ENCODE measurements around the gene WNT1. TPM values are rescaled to one million over a fixed set of nuclear protein-coding genes. Genes with fewer than 3 reads are reported as not detected.

Gene WNT1
- total and polyA plus RNA-seq, 11 donors, result 0.29 TPM; not detected in 10

DNA sequence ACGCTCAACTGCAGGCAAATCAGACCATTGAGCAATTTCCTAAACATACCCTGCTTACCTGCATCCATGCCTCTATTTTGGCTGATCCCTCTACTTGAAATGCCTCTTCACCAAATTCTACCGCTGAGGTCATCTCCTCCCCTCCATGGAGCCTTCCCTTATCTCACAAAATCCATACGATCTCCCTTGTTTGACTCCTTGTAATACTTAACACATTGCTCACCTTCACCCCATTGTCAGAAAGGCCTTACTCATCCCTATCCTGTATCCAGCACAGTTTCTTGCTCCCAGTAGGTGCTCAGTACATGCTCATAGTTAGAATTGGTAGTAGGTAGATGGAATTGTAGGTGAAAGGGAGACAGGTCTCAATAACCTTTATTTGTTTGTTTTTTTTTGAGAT is 15.7 kb downstream of the WNT1 start:
- H3K4me1 ChIP-seq, result peaks cover 4 to 35% (median 23%) of the 10 kb centered on the region in 12 donors
- H3K9me3 ChIP-seq, result no peaks in the 10 kb centered on the region
- peaks cover 0 to 74% (median 19%) of the 10 kb centered on the region in 9 donors for H3K27me3 ChIP-seq
- intact Hi-C loops (cut with DNase I), result loop anchor here in 1 of 10 donors (2.0 kb wide), 1 partner anchor 141 kb away; the partner anchor contains the start of gene DDX23
- WGBS, 4 donors, result 80 to 86% (median 83%) methylated on average over 3 of the region's 3 CpGs
- TF ChIP-seq CTCF (IDR thresholded peaks at IDR 0.05), result no peak
- no peak for TF ChIP-seq POLR2A (IDR thresholded peaks at IDR 0.05)
- ATAC-seq (no peak), DNase-seq (no peak)
- H3K27ac ChIP-seq, result no peak overlapping the region
- no peak overlapping the region for H3K4me3 ChIP-seq
- no peaks in the 10 kb centered on the region for H3K36me3 ChIP-seq

DNA sequence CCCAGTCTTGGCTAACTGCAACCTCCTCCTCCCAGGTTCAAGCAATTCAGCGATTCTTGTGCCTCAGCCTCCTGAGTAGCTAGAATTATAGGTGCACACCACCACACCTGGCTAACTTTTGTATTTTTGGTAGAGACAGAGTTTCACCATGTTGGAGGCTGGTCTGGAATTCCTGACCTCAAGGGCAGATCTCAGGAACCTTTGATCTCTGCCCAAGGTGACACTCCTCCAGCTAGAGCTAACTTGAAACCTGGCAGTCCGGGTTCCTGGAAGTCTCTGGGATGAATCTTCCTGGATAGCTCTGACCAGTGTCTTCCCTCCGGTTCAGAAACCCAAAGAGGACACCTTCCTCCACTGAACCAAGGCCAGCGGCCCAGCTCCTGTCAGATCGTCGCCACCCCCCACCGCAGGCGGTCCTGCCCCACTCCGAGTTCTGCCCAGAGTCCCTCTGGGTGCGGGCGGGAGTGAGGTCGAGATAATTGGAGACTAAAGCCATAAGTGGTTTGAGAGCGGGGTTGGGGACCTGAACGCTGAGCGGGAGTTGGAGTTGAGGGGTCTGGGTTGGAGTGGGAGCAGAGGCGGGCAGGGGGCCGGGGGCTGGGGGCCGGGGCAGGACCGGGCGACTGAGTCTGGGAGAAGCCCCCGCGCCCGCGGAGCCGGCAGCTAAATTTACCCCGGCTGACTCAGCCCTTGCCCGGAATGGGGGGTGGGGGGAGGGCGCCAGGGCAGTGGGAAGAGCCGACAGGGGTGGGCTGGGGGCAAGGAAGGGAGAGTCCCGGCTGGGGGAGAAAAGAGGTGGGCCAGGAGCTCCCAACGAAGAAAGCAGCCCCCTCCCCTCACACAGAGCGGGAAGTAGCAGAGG is 16.3 kb downstream of the WNT1 start:
- intact Hi-C loops (cut with DNase I), result loop anchor here in 5 of 10 donors (1.0 to 5.0 kb wide), 4 partner anchors 52 to 142 kb away; partner anchors contain the start of gene DDX23 (in 4 of the 5)
- peak overlapping the region in 3 of 12 donors; percentile 38 to 41 (median 40) for H3K4me3 ChIP-seq
- no peak for TF ChIP-seq CTCF (IDR thresholded peaks at IDR 0.05)
- H3K27me3 ChIP-seq, result peaks cover 4 to 71% (median 13%) of the 10 kb centered on the region in 9 donors
- DNase-seq, result peak in 1 of 5 donors; percentile 26
- no peak for ATAC-seq
- H3K4me1 ChIP-seq, result peaks cover 4 to 42% (median 30%) of the 10 kb centered on the region in 12 donors
- WGBS, 4 donors, result 20 to 26% (median 21%) methylated on average over 29 to 32 of the region's 32 CpGs
- no peak overlapping the region for H3K27ac ChIP-seq
- no peaks in the 10 kb centered on the region for H3K36me3 ChIP-seq
- no peaks in the 10 kb centered on the region for H3K9me3 ChIP-seq

- H3K4me1 ChIP-seq, result peaks cover 4 to 50% (median 35%) of the 10 kb centered on the region in 12 donors
- H3K36me3 ChIP-seq, result no peaks in the 10 kb centered on the region
- intact Hi-C loops (cut with DNase I), result loop anchor here in 5 of 10 donors (1.0 to 5.0 kb wide), 4 partner anchors 53 to 143 kb away; partner anchors contain the start of gene DDX23 (in 4 of the 5)
- H3K4me3 ChIP-seq, result peak overlapping the region in 9 of 12 donors; percentile 19 to 50 (median 35)
- DNase-seq (peak; percentile 76 to 87 (median 85)), ATAC-seq (peak; percentile 66 to 85 (median 72))
- peaks cover 3 to 72% (median 9%) of the 10 kb centered on the region in 9 donors for H3K27me3 ChIP-seq
- WGBS, 4 donors, result 5 to 8% (median 6%) methylated on average over 31 to 32 of the region's 32 CpGs
- no peak overlapping the region for H3K27ac ChIP-seq
- no peaks in the 10 kb centered on the region for H3K9me3 ChIP-seq
- TF ChIP-seq CTCF (IDR thresholded peaks at IDR 0.05), result peak; percentile 68 to 91 (median 84)
- TF ChIP-seq POLR2A (IDR thresholded peaks at IDR 0.05), result no peak
These were observed 17.2 kb downstream of the WNT1 start for GRCh38 chr12:48995086-48995879.
